ENCODE data around the gene DRD4. TPM values are rescaled to one million over a fixed set of nuclear protein-coding genes. Genes with fewer than 3 reads are reported as not detected.

Gene DRD4
- total and polyA plus RNA-seq, 10 of the 15 experiments (the other 5 are each of a cell fraction or from before 2014, with no cell fraction given): not detected

- over 99% methylated on average over 22 of the region's 22 CpGs for whole genome bisulfite sequencing (ENCODE audit: insufficient coverage, insufficient replicate concordance, low lambda C conversion rate, missing lambda C conversion rate)
- TF ChIP-seq BRCA1 (IDR thresholded peaks at IDR 0.05; ENCODE audit: low read depth, low read length) (no peak), E2F8 (IDR thresholded peaks at IDR 0.05; ENCODE audit: low read depth, partially characterized antibody) (no peak), POLR2A (IDR thresholded peaks at IDR 0.05; ENCODE audit: low read depth, low read length) (peak; percentile 41; the same call in 1 of the 2 replicates), POLR2AphosphoS5 (IDR thresholded peaks at IDR 0.05; ENCODE audit: low read length) (no peak), WRNIP1 (IDR thresholded peaks at IDR 0.05; ENCODE audit: borderline replicate concordance, low read depth, low read length) (no peak)
Measured at GRCh38 chr11:592501-592900, 44.6 kb upstream of the DRD4 start.

GRCh38 chr11:592918-593317 is 44.2 kb upstream of the DRD4 start:
- in situ Hi-C loops (cut with MboI): no loop called here
- Histone ChIP-seq H3K4me1 (ENCODE audit: control insufficient read depth, insufficient read depth, low read length) (no peaks in the 10 kb centered on the region), H3K4me3 (no peak overlapping the region), H2AFZ (ENCODE audit: control insufficient read depth, low read depth, low read length) (no peak overlapping the region), H3K9me3 (replicated peaks; ENCODE audit: control insufficient read depth, insufficient read depth, low read length) (no peaks in the 10 kb centered on the region), H3K36me3 (ENCODE audit: control insufficient read depth in 2 of 2, insufficient read depth in 2 of 2, low read length in 1 of 2) (peaks cover 26 to 48% of the 10 kb centered on the region in 2 experiments), H3K9ac (ENCODE audit: control insufficient read depth, insufficient read depth, low read length) (no peak overlapping the region), H4K20me1 (ENCODE audit: control insufficient read depth, insufficient read depth) (no peaks in the 10 kb centered on the region), H3K27ac (ENCODE audit: control insufficient read depth, insufficient read depth) (no peak overlapping the region), H3K27me3 (replicated peaks in 1 of 2; ENCODE audit: control insufficient read depth in 2 of 2, insufficient read depth in 2 of 2, low read length in 1 of 2) (no peaks in the 10 kb centered on the region), H3K79me2 (ENCODE audit: control insufficient read depth, insufficient read depth, low read length) (no peaks in the 10 kb centered on the region), H3K4me2 (ENCODE audit: control insufficient read depth, insufficient read depth) (no peak overlapping the region)
- ATAC-seq (no peak), FAIRE-seq (no peak), DNase-seq (ENCODE audit: low read depth, low spot score) (no peak)
- ChIA-PET SMC1A (ENCODE audit: uncharacterized antibody, unreplicated experiment) (no interaction called here), POLR2A (no interaction called here), CTCF (no interaction called here), RAD21 (ENCODE audit: unreplicated experiment) (no interaction called here)
- WGBS (ENCODE audit: insufficient coverage, insufficient replicate concordance, low lambda C conversion rate, missing lambda C conversion rate): 86% methylated on average over 10 of the region's 10 CpGs
- BruUV-seq (replicated peaks): no TSS peak
- intact Hi-C loops (cut with micrococcal nuclease; ENCODE audit: unreplicated experiment): no loop called here
- TF ChIP-seq STAT1 (conservative IDR thresholded peaks at IDR 0.05) (no peak), SREBF2 (IDR thresholded peaks at IDR 0.05; ENCODE audit: low read length) (no peak), ELK1 (IDR thresholded peaks at IDR 0.05; ENCODE audit: low read depth, low read length) (no peak), YY1 (IDR thresholded peaks at IDR 0.05; ENCODE audit: low read depth, low read length) (no peak), ZNF24 (IDR thresholded peaks at IDR 0.05) (no peak), CHD4 (IDR thresholded peaks at IDR 0.05) (no peak), CBX5 (IDR thresholded peaks at IDR 0.05; ENCODE audit: low read depth) (no peak), NR2F1 (conservative IDR thresholded peaks at IDR 0.05) (no peak), NRF1 (conservative IDR thresholded peaks at IDR 0.05; ENCODE audit: low read depth, low read length) (no peak), NKRF (conservative IDR thresholded peaks at IDR 0.05) (no peak)

More at GRCh38 chr11:592501-592900, 44.6 kb upstream of the DRD4 start:
- H3K36me3 ChIP-seq (ENCODE audit: control insufficient read depth in 2 of 2, insufficient read depth in 2 of 2, low read length in 1 of 2): peaks cover 30 to 46% of the 10 kb centered on the region in 2 experiments
- H3K4me3 ChIP-seq: no peak overlapping the region
- H2AFZ ChIP-seq (ENCODE audit: control insufficient read depth, low read depth, low read length): no peak overlapping the region
- no peak overlapping the region for H3K27ac ChIP-seq (ENCODE audit: control insufficient read depth, insufficient read depth)
- RAD21 ChIA-PET (ENCODE audit: unreplicated experiment): no interaction called here
- H3K4me1 ChIP-seq (ENCODE audit: control insufficient read depth, insufficient read depth, low read length): no peaks in the 10 kb centered on the region
- FAIRE-seq: no peak
- intact Hi-C loops (cut with micrococcal nuclease; ENCODE audit: unreplicated experiment): no loop called here
- no peaks in the 10 kb centered on the region for H3K27me3 ChIP-seq (replicated peaks in 1 of 2; ENCODE audit: control insufficient read depth in 2 of 2, insufficient read depth in 2 of 2, low read length in 1 of 2)
- no peak overlapping the region for H3K9ac ChIP-seq (ENCODE audit: control insufficient read depth, insufficient read depth, low read length)
- in situ Hi-C loops (cut with MboI): no loop called here
- no peaks in the 10 kb centered on the region for H3K9me3 ChIP-seq (replicated peaks; ENCODE audit: control insufficient read depth, insufficient read depth, low read length)
- SMC1A ChIA-PET (ENCODE audit: uncharacterized antibody, unreplicated experiment): no interaction called here
- H4K20me1 ChIP-seq (ENCODE audit: control insufficient read depth, insufficient read depth): no peaks in the 10 kb centered on the region
- CTCF ChIA-PET: no interaction called here
- H3K4me2 ChIP-seq (ENCODE audit: control insufficient read depth, insufficient read depth): no peak overlapping the region
- BruUV-seq (replicated peaks): no TSS peak
- no peak for DNase-seq (ENCODE audit: low read depth, low spot score)
- POLR2A ChIA-PET: no interaction called here
- no peak for ATAC-seq
- H3K79me2 ChIP-seq (ENCODE audit: control insufficient read depth, insufficient read depth, low read length): no peaks in the 10 kb centered on the region
